Erythroblast (primary cell): Measurements from ENCODE around the gene SMOC1.

Experiments used
- GATA1 ChIP-seq: IDR thresholded peaks from 2 replicates; pipeline ENCODE4 v1.6.1; 2011; ENCODE audit warnings: low read depth, mild to moderate bottlenecking, control low read depth, low read length, moderate library complexity
- POLR2A ChIP-seq: IDR thresholded peaks from 2 replicates; pipeline ENCODE4 v1.6.1; 2011; ENCODE audit warnings: mild to moderate bottlenecking, low read length

GRCh38 chr14:69983317-69983716 is 104.1 kb downstream of the SMOC1 start:
- TF ChIP-seq POLR2A (no peak), GATA1 (no peak)
